22Rv1 (cell line): Measurements from ENCODE around the gene GCH1.

ENCODE experiments used
- CTCF ChIP-seq: fragments of 450-650 bp; IDR thresholded peaks from 2 replicates; pipeline ENCODE4 v1.5.1; 2017; ENCODE audit warnings: mild to moderate bottlenecking
- ZFX ChIP-seq: fragments of 450-650 bp; IDR thresholded peaks from 2 replicates; pipeline ENCODE4 v1.6.1; 2017; ENCODE audit warnings: antibody characterized with exemption, borderline replicate concordance

GRCh38 chr14:54852215-54852614, 50.4 kb downstream of the GCH1 start:
- TF ChIP-seq CTCF (no peak), ZFX (no peak)
